WERI-Rb-1 (cell line): ENCODE results near the gene KIF1A.
"Not testable (repeated sequence)": the region's sequence is repeated elsewhere in the genome, so short reads cannot be mapped to it uniquely, and the experiment has no call there.

Experiments used
- DNase-seq: peaks from one replicate; pipeline ENCODE4 v3.0.0-alpha.2; 2020
- H3K27ac ChIP-seq: fragments of 250-450 bp; sonication (Bioruptor Pico); 2 replicates; pipeline ENCODE4 v1.5.1; 2020; ENCODE audit warnings: mild to moderate bottlenecking, moderate library complexity
- H3K27me3 ChIP-seq: fragments of 250-450 bp; sonication (Bioruptor Pico); 2 replicates; pipeline ENCODE4 v1.5.1; 2021; ENCODE audit warnings: mild to moderate bottlenecking, low read depth, moderate library complexity; ENCODE audit not compliant: insufficient read depth, severe bottlenecking
- H3K36me3 ChIP-seq: fragments of 250-450 bp; sonication (Bioruptor Pico); 2 replicates; pipeline ENCODE4 v1.5.1; 2020; ENCODE audit warnings: mild to moderate bottlenecking, moderate library complexity
- H3K4me3 ChIP-seq: 2 replicates; pipeline ENCODE4 v1.5.1; 2011; ENCODE audit warnings: low read depth, mild to moderate bottlenecking, control low read depth, low read length
- H3K9me3 ChIP-seq: fragments of 250-450 bp; sonication (Bioruptor Pico); 2 replicates; pipeline ENCODE4 v1.5.1; 2021; ENCODE audit warnings: mild to moderate bottlenecking, moderate library complexity; ENCODE audit not compliant: severe bottlenecking
- CTCF ChIP-seq: IDR thresholded peaks from 2 replicates; pipeline ENCODE4 v1.5.1; 2011; ENCODE audit warnings: low read depth, mild to moderate bottlenecking, control low read depth, inconsistent platforms, low read length

The KIF1A gene

GRCh38 chr2:240686460-240686859, 133.6 kb downstream of the KIF1A start:
- Histone ChIP-seq H3K9me3 (no peaks in the 10 kb centered on the region), H3K36me3 (no peaks in the 10 kb centered on the region), H3K27ac (no peak overlapping the region), H3K4me3 (no peak overlapping the region), H3K27me3 (no peaks in the 10 kb centered on the region)
- TF ChIP-seq CTCF: no peak
- no peak for DNase-seq

- H3K27ac ChIP-seq: no peak overlapping the region
- H3K9me3 ChIP-seq: no peaks in the 10 kb centered on the region
- no peak overlapping the region for H3K4me3 ChIP-seq
- no peaks in the 10 kb centered on the region for H3K27me3 ChIP-seq
- no peak for DNase-seq
- H3K36me3 ChIP-seq: no peaks in the 10 kb centered on the region
- TF ChIP-seq CTCF: no peak
Measured at GRCh38 chr2:240685771-240686371, 134.1 kb downstream of the KIF1A start.

- not testable (repeated sequence) for H3K9me3 ChIP-seq, DNase-seq, H3K27me3 ChIP-seq, H3K27ac ChIP-seq, H3K4me3 ChIP-seq, H3K36me3 ChIP-seq
Measured at GRCh38 chr2:240683980-240684728, 135.9 kb downstream of the KIF1A start.

- not testable (repeated sequence) for H3K36me3 ChIP-seq, H3K4me3 ChIP-seq, H3K27ac ChIP-seq, H3K27me3 ChIP-seq, H3K9me3 ChIP-seq, DNase-seq
Measured at GRCh38 chr2:240683329-240683979, 136.6 kb downstream of the KIF1A start.

- H3K27me3 ChIP-seq, DNase-seq, H3K27ac ChIP-seq, H3K9me3 ChIP-seq, H3K36me3 ChIP-seq, H3K4me3 ChIP-seq: not testable (repeated sequence)
Measured at GRCh38 chr2:240682431-240683224, 137.4 kb downstream of the KIF1A start, which contains the start of gene AQP12B. AQP12B (minus strand) TSS chr2:240682885; CDS start chr2:240682837, 48 bp downstream.

- not testable (repeated sequence) for DNase-seq
Measured at GRCh38 chr2:240680185-240680584, 139.8 kb downstream of the KIF1A start.

GRCh38 chr2:240678909-240679308, 141.1 kb downstream of the KIF1A start:
- not testable (repeated sequence) for H3K27me3 ChIP-seq, H3K9me3 ChIP-seq, DNase-seq, H3K27ac ChIP-seq, H3K4me3 ChIP-seq, H3K36me3 ChIP-seq

More at GRCh38 chr2:240680185-240680584, 139.8 kb downstream of the KIF1A start:
- H3K27ac ChIP-seq, H3K27me3 ChIP-seq, H3K4me3 ChIP-seq, H3K9me3 ChIP-seq, H3K36me3 ChIP-seq: not testable (repeated sequence)

- not testable (repeated sequence) for H3K4me3 ChIP-seq, H3K36me3 ChIP-seq, H3K27ac ChIP-seq, H3K27me3 ChIP-seq, H3K9me3 ChIP-seq, DNase-seq
Measured at GRCh38 chr2:240678043-240678442, 142.0 kb downstream of the KIF1A start.

- not testable (repeated sequence) for H3K9me3 ChIP-seq, H3K27me3 ChIP-seq, H3K4me3 ChIP-seq, H3K27ac ChIP-seq, H3K36me3 ChIP-seq, DNase-seq
Measured at GRCh38 chr2:240675345-240675744, 144.7 kb downstream of the KIF1A start.

GRCh38 chr2:240674461-240675184, 145.4 kb downstream of the KIF1A start:
- H3K4me3 ChIP-seq, H3K27ac ChIP-seq, H3K27me3 ChIP-seq, H3K9me3 ChIP-seq, H3K36me3 ChIP-seq, DNase-seq: not testable (repeated sequence)
